ENCODE measurements around the gene POLR2L. TPM values are rescaled to one million over a fixed set of nuclear protein-coding genes. Genes with fewer than 3 reads are reported as not detected.

The POLR2L gene
- polyA plus RNA-seq, 1 of the 3 experiments (the other 2 are of a cell fraction) = 540 TPM

- TF ChIP-seq CTCF (IDR thresholded peaks at IDR 0.05) = no peak
- TF ChIP-seq JUND (IDR thresholded peaks at IDR 0.05) = peak; percentile 59
- TF ChIP-seq CHD2 (IDR thresholded peaks at IDR 0.05; ENCODE audit: low read length, partially characterized antibody) = no peak
- TF ChIP-seq FOXM1 (IDR thresholded peaks at IDR 0.05; ENCODE audit: low read depth) = no peak
- no peak for TF ChIP-seq SMC3 (IDR thresholded peaks at IDR 0.05; ENCODE audit: low read depth, low read length)
Observed at GRCh38 chr11:820655-821511, 21.4 kb downstream of the POLR2L start (continued).

GRCh38 chr11:819943-820649 is 22.2 kb downstream of the POLR2L start:
- 4% methylated on average over 24 of the region's 47 CpGs for WGBS (ENCODE audit: low lambda C conversion rate)
- H3K27ac ChIP-seq (ENCODE audit: low read depth in 2 of 2, low read length in 1 of 2) = peak overlapping the region; percentile 72 to 73
- H3K27me3 ChIP-seq (ENCODE audit: insufficient read depth) = no peaks in the 10 kb centered on the region
- H3K4me2 ChIP-seq = peak overlapping the region; percentile 98
- H3K4me1 ChIP-seq (ENCODE audit: control insufficient read depth in 1 of 2, insufficient read depth in 2 of 2, low read depth in 1 of 2, low read length in 1 of 2) = peaks cover 14 to 26% of the 10 kb centered on the region in 2 experiments; a peak in 3 of 4 replicates
- peak overlapping the region; percentile 83 for H3K9ac ChIP-seq
- H3F3A ChIP-seq (replicated peaks; ENCODE audit: insufficient read depth) = peaks cover 11% of the 10 kb centered on the region
- ChIA-PET POLR2A (interaction anchor here (1.0 to 2.7 kb wide), 11 partner anchors 8 to 39 kb away, joined by 3 to 34 read pairs (median 7); partner anchors contain the start of genes CD151, CEND1, CRACR2B and POLR2L), CTCF (interaction anchor here (1.1 to 1.7 kb wide), 5 partner anchors 8 to 36 kb away, joined by 3 to 6 read pairs (median 4); partner anchors contain the start of gene CRACR2B)
- peaks cover 28% of the 10 kb centered on the region for H4K20me1 ChIP-seq (ENCODE audit: insufficient read depth)
- H3K4me3 ChIP-seq (ENCODE audit: low read depth in 2 of 2, low read length in 1 of 2) = peak overlapping the region; percentile 71 to 79
- H2AFZ ChIP-seq (ENCODE audit: low read depth) = no peak overlapping the region
- TF ChIP-seq POLR2AphosphoS5 (IDR thresholded peaks at IDR 0.05; ENCODE audit: low read depth, low read length) (no peak), RCOR1 (IDR thresholded peaks at IDR 0.05; ENCODE audit: low read length) (no peak), ZBTB33 (IDR thresholded peaks at IDR 0.05; ENCODE audit: borderline replicate concordance, low read depth) (0 out of 2 replicates have a peak, but pooled peaks have one; percentile 4), MXI1 (IDR thresholded peaks at IDR 0.05; ENCODE audit: low read depth, low read length) (0 out of 2 replicates have a peak, but pooled peaks have one; percentile 5), GABPA (IDR thresholded peaks at IDR 0.05; ENCODE audit: low read depth) (peak; percentile 21; the same call in 1 of the 2 replicates)
- H3K9me3 ChIP-seq = no peaks in the 10 kb centered on the region
- H3K9me2 ChIP-seq = no peaks in the 10 kb centered on the region
- peak; percentile 84 for DNase-seq
- H3K79me2 ChIP-seq (ENCODE audit: insufficient read depth) = peaks cover 26% of the 10 kb centered on the region
- H3K36me3 ChIP-seq (replicated peaks in 1 of 2; ENCODE audit: control insufficient read depth in 1 of 2, insufficient read depth in 2 of 2, low read length in 1 of 2) = peaks cover 0 to 15% of the 10 kb centered on the region in 2 experiments

All from SK-N-SH (cell line).